Loucy (cell line): ENCODE measurements around the gene RIOK3.

Experiments used
- H2AFZ ChIP-seq: fragments of 200-600 bp; sonication (generic); 2 replicates; pipeline ENCODE4 v1.6.0; 2016; ENCODE audit warnings: antibody characterized with exemption, mild to moderate bottlenecking, low read length, moderate library complexity
- H3F3A ChIP-seq: fragments of 200-600 bp; 2 replicates; pipeline ENCODE4 v1.6.0; 2016; ENCODE audit warnings: antibody characterized with exemption, low read depth, mild to moderate bottlenecking
- H3K27me3 ChIP-seq: fragments of 200-600 bp; sonication (generic); 2 replicates; pipeline ENCODE4 v1.6.1; 2014; ENCODE audit warnings: low read length, mild to moderate bottlenecking; ENCODE audit not compliant: insufficient read depth, poor library complexity, severe bottlenecking
- H3K36me3 ChIP-seq: fragments of 200-600 bp; sonication (generic); 2 replicates; pipeline ENCODE4 v1.6.1; 2016; ENCODE audit warnings: low read length; ENCODE audit not compliant: insufficient read depth
- H3K4me1 ChIP-seq: fragments of 200-600 bp; sonication (generic); 2 replicates; pipeline ENCODE4 v1.5.1; 2014; ENCODE audit warnings: low read length, mild to moderate bottlenecking; ENCODE audit not compliant: insufficient read depth, poor library complexity, severe bottlenecking
- H3K4me2 ChIP-seq: fragments of 200-600 bp; sonication (generic); 2 replicates; pipeline ENCODE4 v1.6.0; 2014; ENCODE audit warnings: antibody characterized with exemption, low read length, low read depth, mild to moderate bottlenecking; ENCODE audit not compliant: poor library complexity, severe bottlenecking
- H3K4me3 ChIP-seq: fragments of 200-600 bp; sonication (generic); 2 replicates; pipeline ENCODE4 v1.5.1; 2014; ENCODE audit warnings: low read length, mild to moderate bottlenecking, mixed read lengths; ENCODE audit not compliant: poor library complexity, severe bottlenecking
- H3K79me2 ChIP-seq: fragments of 200-600 bp; sonication (generic); 2 replicates; pipeline ENCODE4 v1.6.1; 2014; ENCODE audit warnings: low read length; ENCODE audit not compliant: insufficient read depth
- H3K9ac ChIP-seq: fragments of 200-600 bp; sonication (generic); 2 replicates; pipeline ENCODE4 v1.6.0; 2014; ENCODE audit warnings: mild to moderate bottlenecking, low read depth, low read length, moderate library complexity; ENCODE audit not compliant: poor library complexity, severe bottlenecking
- H3K9me2 ChIP-seq: fragments of 200-600 bp; sonication (generic); replicated peaks from 2 replicates; pipeline ENCODE4 v1.6.1; 2016; ENCODE audit warnings: low read depth, low read length, mixed read lengths
- H3K9me3 ChIP-seq: fragments of 200-600 bp; sonication (generic); 2 replicates; pipeline ENCODE4 v1.6.1; 2014; ENCODE audit warnings: mild to moderate bottlenecking, antibody characterized with exemption, low read length, low read depth; ENCODE audit not compliant: insufficient read depth
- H4K20me1 ChIP-seq: fragments of 200-600 bp; sonication (generic); 2 replicates; pipeline ENCODE4 v1.6.0; 2014; ENCODE audit warnings: antibody characterized with exemption, low read length, mild to moderate bottlenecking; ENCODE audit not compliant: insufficient read depth, poor library complexity, severe bottlenecking
- CTCF ChIP-seq: fragments of 200-600 bp; sonication (generic); conservative IDR thresholded peaks from 2 replicates; pipeline ENCODE4 v1.5.1; 2014; ENCODE audit warnings: mild to moderate bottlenecking, antibody characterized with exemption, low read length
- EZH2phosphoT487 ChIP-seq: fragments of 200-600 bp; IDR thresholded peaks from 2 replicates; pipeline ENCODE4 v1.6.1; 2018; ENCODE audit warnings: antibody characterized with exemption, mild to moderate bottlenecking, moderate library complexity, borderline replicate concordance

The RIOK3 gene

GRCh38 chr18:23468753-23469459 is 15.8 kb downstream of the RIOK3 start:
- H3K9ac ChIP-seq, result no peak overlapping the region
- no peaks in the 10 kb centered on the region for H3K4me1 ChIP-seq
- H3K36me3 ChIP-seq, result peaks cover 90% of the 10 kb centered on the region
- no peaks in the 10 kb centered on the region for H3K9me3 ChIP-seq
- no peak for TF ChIP-seq CTCF
- TF ChIP-seq EZH2phosphoT487, result no peak
- no peak overlapping the region for H3K4me2 ChIP-seq
- no peaks in the 10 kb centered on the region for H3K27me3 ChIP-seq
- H2AFZ ChIP-seq, result no peak overlapping the region
- no peaks in the 10 kb centered on the region for H3F3A ChIP-seq
- H4K20me1 ChIP-seq, result peaks cover 3% of the 10 kb centered on the region
- H3K4me3 ChIP-seq, result no peak overlapping the region
- no peaks in the 10 kb centered on the region for H3K9me2 ChIP-seq
- H3K79me2 ChIP-seq, result peaks cover 2% of the 10 kb centered on the region; the same call in 1 of the 2 replicates

DNA sequence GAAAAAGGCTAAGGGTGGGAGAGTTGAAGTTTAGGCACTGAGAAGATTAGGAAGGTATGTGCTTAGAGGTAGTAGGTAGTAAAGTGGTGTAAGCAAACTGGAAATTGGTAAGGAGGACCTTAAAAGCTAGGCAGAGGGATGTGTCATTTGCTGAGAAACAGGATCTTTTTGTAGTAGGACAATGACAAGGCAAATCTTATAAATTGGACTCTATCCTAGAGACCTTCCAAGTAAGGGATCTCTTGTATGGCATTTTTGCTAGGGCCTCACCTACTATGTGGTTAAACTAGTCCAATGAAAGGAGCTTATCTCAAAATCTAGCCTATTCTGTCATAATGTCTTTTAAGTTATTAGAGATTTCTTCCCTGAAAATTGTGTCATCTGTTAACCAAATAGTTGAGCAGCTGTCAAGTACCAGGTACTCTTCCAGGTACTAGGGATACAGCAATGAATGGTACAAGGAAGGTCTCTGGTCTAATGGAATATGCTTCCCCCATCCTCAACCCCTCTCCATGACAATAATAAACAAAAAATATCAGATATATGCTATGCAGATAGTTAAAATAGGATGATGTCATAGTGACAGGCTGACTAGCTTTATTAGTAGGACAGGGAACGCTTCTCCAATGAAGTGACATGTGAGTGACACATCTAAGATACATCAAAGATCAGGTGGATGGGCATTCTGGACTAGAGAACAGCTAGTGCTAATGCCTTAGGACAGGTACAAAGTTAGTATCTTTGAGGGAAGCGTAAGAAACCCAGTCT is 17.7 kb downstream of the RIOK3 start:
- Histone ChIP-seq H3K4me1 (no peaks in the 10 kb centered on the region), H3K9me3 (no peaks in the 10 kb centered on the region), H3K79me2 (no peaks in the 10 kb centered on the region), H3K9me2 (no peaks in the 10 kb centered on the region), H3K4me2 (no peak overlapping the region), H3F3A (no peaks in the 10 kb centered on the region), H3K9ac (no peak overlapping the region), H3K27me3 (no peaks in the 10 kb centered on the region), H3K36me3 (peaks cover 88% of the 10 kb centered on the region), H2AFZ (no peak overlapping the region), H3K4me3 (no peak overlapping the region), H4K20me1 (peaks cover 3% of the 10 kb centered on the region)
- no peak for TF ChIP-seq CTCF
- no peak for TF ChIP-seq EZH2phosphoT487

- Histone ChIP-seq H2AFZ (no peak overlapping the region), H4K20me1 (peaks cover 3% of the 10 kb centered on the region), H3K9me3 (no peaks in the 10 kb centered on the region), H3F3A (no peaks in the 10 kb centered on the region), H3K9ac (no peak overlapping the region), H3K4me2 (no peak overlapping the region), H3K4me3 (no peak overlapping the region), H3K27me3 (no peaks in the 10 kb centered on the region), H3K36me3 (peaks cover 88% of the 10 kb centered on the region), H3K79me2 (no peaks in the 10 kb centered on the region), H3K4me1 (no peaks in the 10 kb centered on the region), H3K9me2 (no peaks in the 10 kb centered on the region)
- no peak for TF ChIP-seq EZH2phosphoT487
- no peak for TF ChIP-seq CTCF
Observed at GRCh38 chr18:23471486-23471885, 18.4 kb downstream of the RIOK3 start.
